Stimulated activated CD8-positive, alpha-beta memory T cell treated with anti-CD3 and anti-CD28 coated beads, Interleukin-15, amount 100 ng/mL, for 1 hour (primary cell): Measurements from ENCODE around the gene ZNF280D.
"Not testable (repeated sequence)": the region's sequence is repeated elsewhere in the genome, so short reads cannot be mapped to it uniquely, and the experiment has no call there.

Experiments used
- DNase-seq: peaks from one replicate; pipeline ENCODE4 v3.0.0-alpha.2; 2020; ENCODE audit warnings: low read depth

The ZNF280D gene

GRCh38 chr15:56733136-56734012 is at the start of gene ZNF280D:
ZNF280D (minus strand) TSS chr15:56733509; CDS start chr15:56707109, 26,400 bp downstream.
- DNase-seq = peak; percentile 48

- no peak for DNase-seq
Observed at GRCh38 chr15:56782306-56782705, 49.0 kb upstream of the ZNF280D start.

- no peak for DNase-seq
Observed at GRCh38 chr15:56781666-56782065, 48.4 kb upstream of the ZNF280D start.

GRCh38 chr15:56780102-56780725 is 46.9 kb upstream of the ZNF280D start:
- DNase-seq = not testable (repeated sequence)

- DNase-seq = not testable (repeated sequence)
Observed at GRCh38 chr15:56779449-56779848, 46.1 kb upstream of the ZNF280D start.

- DNase-seq = no peak
Observed at GRCh38 chr15:56778761-56779160, 45.5 kb upstream of the ZNF280D start.

- DNase-seq = no peak
Observed at GRCh38 chr15:56776839-56777238, 43.5 kb upstream of the ZNF280D start.

- DNase-seq = no peak
Observed at GRCh38 chr15:56775641-56776040, 42.3 kb upstream of the ZNF280D start.

GRCh38 chr15:56774356-56774755 is 41.0 kb upstream of the ZNF280D start:
- no peak for DNase-seq

- no peak for DNase-seq
Observed at GRCh38 chr15:56772868-56773639, 39.7 kb upstream of the ZNF280D start.

- DNase-seq = no peak
Observed at GRCh38 chr15:56770173-56770572, 36.9 kb upstream of the ZNF280D start.

- DNase-seq = no peak
Observed at GRCh38 chr15:56767315-56767714, 34.0 kb upstream of the ZNF280D start.

GRCh38 chr15:56765251-56765650 is 31.9 kb upstream of the ZNF280D start:
- no peak for DNase-seq

- DNase-seq = no peak
Observed at GRCh38 chr15:56763141-56763895, 30.0 kb upstream of the ZNF280D start.

- no peak for DNase-seq
Observed at GRCh38 chr15:56760186-56760585, 26.9 kb upstream of the ZNF280D start.

GRCh38 chr15:56759450-56759845 is 26.1 kb upstream of the ZNF280D start:
- DNase-seq = no peak

- no peak for DNase-seq
Observed at GRCh38 chr15:56758770-56759449, 25.6 kb upstream of the ZNF280D start.

- DNase-seq = no peak
Observed at GRCh38 chr15:56757875-56758274, 24.6 kb upstream of the ZNF280D start.

- DNase-seq = no peak
Observed at GRCh38 chr15:56754772-56755370, 21.6 kb upstream of the ZNF280D start.

GRCh38 chr15:56752986-56753385 is 19.7 kb upstream of the ZNF280D start:
- DNase-seq = no peak

- DNase-seq = no peak
Observed at GRCh38 chr15:56749982-56750381, 16.7 kb upstream of the ZNF280D start.
